Esophagus muscularis mucosa (tissue), 4 donors: ENCODE measurements around the gene MAST4. TPM values are rescaled to one million over a fixed set of nuclear protein-coding genes. Genes with fewer than 3 reads are reported as not detected.

Experiments used
- DNase-seq: peaks from one replicate; pipeline ENCODE4 v3.0.0-alpha.2; 2017; ENCODE audit errors: extremely low spot score
- H3K27ac ChIP-seq, 4 donors: fragments of 200-600 bp; sonication (generic); replicated peaks in 1 of 4; 1 replicate in 3 of 4; 2 replicates in 1 of 4; pipeline ENCODE4 v1.5.1; 2016 to 2019; ENCODE audit warnings: mild to moderate bottlenecking in 1 of 4
- H3K27me3 ChIP-seq, 4 donors: fragments of 200-600 bp; sonication (generic); one replicate each; pipeline versions ENCODE4 v1.5.1 to v1.6.0; 2016 to 2019
- H3K36me3 ChIP-seq, 4 donors: fragments of 200-600 bp; sonication (generic); one replicate each; pipeline ENCODE4 v1.5.1; 2016 to 2019
- H3K4me1 ChIP-seq, 4 donors: fragments of 200-600 bp; sonication (generic); one replicate each; pipeline ENCODE4 v1.5.1; 2016 to 2019
- H3K4me3 ChIP-seq, 4 donors: fragments of 200-600 bp; sonication (generic); 1 replicate in 2 of 4; 2 replicates in 2 of 4; pipeline ENCODE4 v1.5.1; 2016 to 2019; ENCODE audit warnings: mild to moderate bottlenecking in 4 of 4, moderate library complexity in 1 of 4
- H3K9me3 ChIP-seq, 4 donors: fragments of 200-600 bp; sonication (generic); 1 replicate in 3 of 4; 2 replicates in 1 of 4; pipeline ENCODE4 v1.5.1; 2016 to 2019
- CTCF ChIP-seq, 3 experiments: fragments of 200-600 bp in 2 of 3; fragments of 450-650 bp in 1 of 3; sonication (generic) in 2 of 3; IDR thresholded peaks; one replicate each; pipeline ENCODE4 v1.5.1; 2017 to 2019; ENCODE audit warnings: antibody characterized with exemption in 3 of 3, mild to moderate bottlenecking in 2 of 3, moderate library complexity in 1 of 3
- EP300 ChIP-seq: sonication (generic); formaldehyde crosslinking; IDR thresholded peaks from one replicate; pipeline ENCODE4 v1.6.1; 2017; ENCODE audit warnings: antibody characterized with exemption
- POLR2A ChIP-seq: fragments of 450-650 bp; IDR thresholded peaks from one replicate; pipeline ENCODE4 v1.6.1; 2017; ENCODE audit warnings: antibody characterized with exemption, moderate library complexity, mild to moderate bottlenecking, low read depth
- POLR2AphosphoS5 ChIP-seq, 2 donors: sonication (generic); formaldehyde crosslinking; IDR thresholded peaks; one replicate each; pipeline ENCODE4 v1.6.1; 2017; ENCODE audit warnings: antibody characterized with exemption in 2 of 2
- WGBS: methylation state at CpG from one replicate; pipeline ENCODE4 v1.1.5; 2018; 5-methylcytosine and 5-hydroxymethylcytosine counted together
- intact Hi-C: fragments of 100-400 bp; cut with DNase I; formaldehyde crosslinking; loops from one replicate; pipeline ENCODE4 v1.15.1; 2023
- total RNA-seq, 4 donors: library from RNA; depleted of rRNA; stranded (reverse); fragments of >200 nt; gene quantifications; one replicate each; pipeline versions ENCODE4 v1.1.0 to v1.2.1, GENCODE V29; 2016

Gene MAST4
- total RNA-seq, 4 donors from 2014 or later = 26.2 to 39.7 (median 35.8) TPM

DNA sequence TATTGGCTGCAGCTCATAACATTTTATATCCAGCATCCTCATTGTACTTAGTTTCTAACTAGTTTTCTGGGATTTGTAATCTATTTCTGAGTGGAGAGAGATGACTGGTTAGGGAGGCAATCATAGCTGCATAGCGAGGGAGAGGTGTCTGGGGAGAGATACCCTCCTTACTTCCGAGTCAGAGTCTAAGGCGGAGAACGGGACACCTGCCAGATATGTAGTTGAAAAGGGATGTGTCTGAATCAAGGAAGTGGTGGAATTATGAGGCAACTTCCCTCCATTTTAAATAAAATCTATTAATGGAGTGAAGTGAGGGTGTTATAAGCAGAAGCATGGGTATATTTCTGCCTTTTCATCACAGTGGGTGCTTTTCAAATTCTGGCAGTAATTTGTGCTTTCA lies 126.5 kb downstream of the MAST4 start:
- H3K27me3 ChIP-seq = no peaks in the 10 kb centered on the region
- no peak for DNase-seq
- TF ChIP-seq POLR2AphosphoS5 (IDR thresholded peaks at IDR 0.05) (no peak), CTCF (IDR thresholded peaks at IDR 0.05) (no peak), POLR2A (no peak), EP300 (no peak)
- H3K9me3 ChIP-seq = no peaks in the 10 kb centered on the region
- intact Hi-C loops = no loop called here
- no peak overlapping the region for H3K27ac ChIP-seq
- WGBS = 61% methylated on average over 4 of the region's 4 CpGs
- no peaks in the 10 kb centered on the region for H3K36me3 ChIP-seq
- H3K4me3 ChIP-seq = no peak overlapping the region
- peaks cover 0 to 12% (median 0%) of the 10 kb centered on the region in 4 donors for H3K4me1 ChIP-seq

DNA sequence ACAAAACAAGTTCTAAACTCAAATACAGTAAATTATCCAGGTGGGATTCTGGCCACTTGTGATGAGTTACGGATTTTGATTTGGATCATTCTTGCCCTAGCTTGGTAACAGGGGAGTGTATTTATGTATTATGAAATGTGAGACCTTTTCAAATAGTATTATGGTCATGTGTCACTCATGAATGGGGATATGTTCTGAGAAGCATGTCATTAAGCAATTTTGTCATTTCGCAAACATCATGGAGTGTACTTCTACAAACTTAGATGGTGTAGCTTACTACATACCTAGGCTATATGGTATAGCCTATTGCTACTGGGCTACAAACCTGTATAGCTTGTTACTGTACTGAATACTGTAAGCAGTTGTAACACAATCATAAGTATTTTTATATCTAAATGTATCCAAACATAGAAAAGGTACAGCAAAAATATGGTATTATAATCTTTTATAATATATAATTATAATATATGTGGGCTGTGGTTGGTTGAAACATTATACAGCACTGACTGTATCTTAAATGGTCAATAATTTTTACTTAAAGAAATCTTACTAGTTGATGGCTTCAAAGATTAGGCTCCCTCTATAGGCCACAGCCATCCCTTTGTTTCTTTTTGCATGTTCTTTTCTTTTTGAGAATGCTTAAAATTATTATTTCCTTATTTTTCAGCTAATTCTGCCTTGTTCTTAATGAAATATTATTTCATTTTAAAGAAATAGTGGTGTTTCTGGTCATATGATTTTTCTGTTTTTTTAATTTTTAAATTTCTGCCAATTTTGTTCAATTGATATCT lies 128.4 kb downstream of the MAST4 start:
- 80% methylated on average over 2 of the region's 2 CpGs for WGBS
- no peaks in the 10 kb centered on the region for H3K9me3 ChIP-seq
- no peaks in the 10 kb centered on the region for H3K36me3 ChIP-seq
- no peak overlapping the region for H3K4me3 ChIP-seq
- intact Hi-C loops = no loop called here
- TF ChIP-seq CTCF (IDR thresholded peaks at IDR 0.05) = no peak
- no peak for TF ChIP-seq POLR2AphosphoS5 (IDR thresholded peaks at IDR 0.05)
- no peak for TF ChIP-seq POLR2A
- TF ChIP-seq EP300 = no peak
- no peak for DNase-seq
- H3K27me3 ChIP-seq = no peaks in the 10 kb centered on the region
- H3K27ac ChIP-seq = no peak overlapping the region
- no peaks in the 10 kb centered on the region for H3K4me1 ChIP-seq

- WGBS = 96% methylated on average over 2 of the region's 2 CpGs
- no peak for DNase-seq
- intact Hi-C loops = no loop called here
These were observed 131.4 kb downstream of the MAST4 start for GRCh38 chr5:66727630-66728029.

GRCh38 chr5:66728049-66728448 lies 131.9 kb downstream of the MAST4 start:
- no peaks in the 10 kb centered on the region for H3K27me3 ChIP-seq
- no peak overlapping the region for H3K4me3 ChIP-seq
- no peaks in the 10 kb centered on the region for H3K36me3 ChIP-seq
- no peak for DNase-seq
- no peak overlapping the region for H3K27ac ChIP-seq
- no peaks in the 10 kb centered on the region for H3K4me1 ChIP-seq
- WGBS = 83% methylated on average over 1 of the region's 1 CpG
- TF ChIP-seq POLR2AphosphoS5 (IDR thresholded peaks at IDR 0.05) (no peak), POLR2A (no peak), CTCF (IDR thresholded peaks at IDR 0.05) (no peak), EP300 (no peak)
- H3K9me3 ChIP-seq = no peaks in the 10 kb centered on the region
- intact Hi-C loops = no loop called here

More at GRCh38 chr5:66727630-66728029, 131.4 kb downstream of the MAST4 start:
- Histone ChIP-seq H3K4me1 (no peaks in the 10 kb centered on the region), H3K27ac (no peak overlapping the region), H3K9me3 (no peaks in the 10 kb centered on the region), H3K36me3 (no peaks in the 10 kb centered on the region), H3K27me3 (no peaks in the 10 kb centered on the region), H3K4me3 (no peak overlapping the region)
- no peak for TF ChIP-seq POLR2AphosphoS5 (IDR thresholded peaks at IDR 0.05)
- TF ChIP-seq EP300 = no peak
- no peak for TF ChIP-seq CTCF (IDR thresholded peaks at IDR 0.05)
- no peak for TF ChIP-seq POLR2A
